GM12872 (cell line): ENCODE measurements around the gene FBXW10B.
"Not testable (repeated sequence)": the region's sequence is repeated elsewhere in the genome, so short reads cannot be mapped to it uniquely, and the experiment has no call there.

Experiments
- TF ChIP-seq, protein P1 (sequence below): IDR thresholded peaks from 3 replicates; pipeline ENCODE4 v1.5.1; 2011; ENCODE audit warnings: low read depth, mild to moderate bottlenecking, low read length, moderate library complexity; ENCODE audit not compliant: insufficient read depth

FBXW10B gene, protein sequence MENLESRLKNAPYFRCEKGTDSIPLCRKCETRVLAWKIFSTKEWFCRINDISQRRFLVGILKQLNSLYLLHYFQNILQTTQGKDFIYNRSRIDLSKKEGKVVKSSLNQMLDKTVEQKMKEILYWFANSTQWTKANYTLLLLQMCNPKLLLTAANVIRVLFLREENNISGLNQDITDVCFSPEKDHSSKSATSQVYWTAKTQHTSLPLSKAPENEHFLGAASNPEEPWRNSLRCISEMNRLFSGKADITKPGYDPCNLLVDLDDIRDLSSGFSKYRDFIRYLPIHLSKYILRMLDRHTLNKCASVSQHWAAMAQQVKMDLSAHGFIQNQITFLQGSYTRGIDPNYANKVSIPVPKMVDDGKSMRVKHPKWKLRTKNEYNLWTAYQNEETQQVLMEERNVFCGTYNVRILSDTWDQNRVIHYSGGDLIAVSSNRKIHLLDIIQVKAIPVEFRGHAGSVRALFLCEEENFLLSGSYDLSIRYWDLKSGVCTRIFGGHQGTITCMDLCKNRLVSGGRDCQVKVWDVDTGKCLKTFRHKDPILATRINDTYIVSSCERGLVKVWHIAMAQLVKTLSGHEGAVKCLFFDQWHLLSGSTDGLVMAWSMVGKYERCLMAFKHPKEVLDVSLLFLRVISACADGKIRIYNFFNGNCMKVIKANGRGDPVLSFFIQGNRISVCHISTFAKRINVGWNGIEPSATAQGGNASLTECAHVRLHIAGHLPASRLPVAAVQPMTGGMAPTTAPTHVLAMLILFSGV

DNA sequence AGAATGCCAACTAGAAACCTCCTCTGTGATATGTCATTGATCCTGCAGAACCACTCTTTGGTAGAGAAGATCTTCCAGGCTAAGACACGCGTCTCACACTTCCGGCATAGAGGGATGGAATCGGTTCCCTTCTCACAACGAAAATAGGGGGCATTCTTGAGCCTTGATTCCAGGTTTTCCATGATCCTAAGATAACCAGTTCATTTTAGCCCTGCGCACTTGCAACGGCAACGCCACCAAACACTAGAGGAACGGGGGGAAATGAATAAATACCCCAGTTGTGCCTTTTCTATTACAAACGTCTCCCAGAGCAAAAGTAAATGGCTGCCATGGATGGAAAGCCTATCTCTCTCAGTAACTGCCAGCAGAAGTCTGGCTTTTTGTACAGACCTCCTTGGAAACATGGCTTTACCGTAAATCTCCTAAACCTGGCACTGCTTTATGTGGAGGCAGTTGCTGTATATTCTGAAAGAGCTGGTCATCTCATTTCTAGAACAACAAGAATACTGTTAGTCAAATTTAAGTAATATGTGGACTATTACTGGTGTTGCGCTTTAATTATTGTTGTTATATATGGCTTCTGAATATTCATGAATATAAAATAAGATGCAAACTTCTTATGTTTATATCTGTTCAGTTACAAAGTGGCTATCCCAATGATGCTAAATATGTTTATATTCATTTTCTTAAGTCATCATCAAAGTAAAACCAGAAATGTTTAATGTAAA, at the start of gene FBXW10B:
FBXW10B (minus strand) TSS at position 374 of the 728 bp plus-strand sequence; CDS start at position 182, 192 bp downstream.
- TF ChIP-seq, protein P1, sequence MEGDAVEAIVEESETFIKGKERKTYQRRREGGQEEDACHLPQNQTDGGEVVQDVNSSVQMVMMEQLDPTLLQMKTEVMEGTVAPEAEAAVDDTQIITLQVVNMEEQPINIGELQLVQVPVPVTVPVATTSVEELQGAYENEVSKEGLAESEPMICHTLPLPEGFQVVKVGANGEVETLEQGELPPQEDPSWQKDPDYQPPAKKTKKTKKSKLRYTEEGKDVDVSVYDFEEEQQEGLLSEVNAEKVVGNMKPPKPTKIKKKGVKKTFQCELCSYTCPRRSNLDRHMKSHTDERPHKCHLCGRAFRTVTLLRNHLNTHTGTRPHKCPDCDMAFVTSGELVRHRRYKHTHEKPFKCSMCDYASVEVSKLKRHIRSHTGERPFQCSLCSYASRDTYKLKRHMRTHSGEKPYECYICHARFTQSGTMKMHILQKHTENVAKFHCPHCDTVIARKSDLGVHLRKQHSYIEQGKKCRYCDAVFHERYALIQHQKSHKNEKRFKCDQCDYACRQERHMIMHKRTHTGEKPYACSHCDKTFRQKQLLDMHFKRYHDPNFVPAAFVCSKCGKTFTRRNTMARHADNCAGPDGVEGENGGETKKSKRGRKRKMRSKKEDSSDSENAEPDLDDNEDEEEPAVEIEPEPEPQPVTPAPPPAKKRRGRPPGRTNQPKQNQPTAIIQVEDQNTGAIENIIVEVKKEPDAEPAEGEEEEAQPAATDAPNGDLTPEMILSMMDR: not testable (repeated sequence)

DNA sequence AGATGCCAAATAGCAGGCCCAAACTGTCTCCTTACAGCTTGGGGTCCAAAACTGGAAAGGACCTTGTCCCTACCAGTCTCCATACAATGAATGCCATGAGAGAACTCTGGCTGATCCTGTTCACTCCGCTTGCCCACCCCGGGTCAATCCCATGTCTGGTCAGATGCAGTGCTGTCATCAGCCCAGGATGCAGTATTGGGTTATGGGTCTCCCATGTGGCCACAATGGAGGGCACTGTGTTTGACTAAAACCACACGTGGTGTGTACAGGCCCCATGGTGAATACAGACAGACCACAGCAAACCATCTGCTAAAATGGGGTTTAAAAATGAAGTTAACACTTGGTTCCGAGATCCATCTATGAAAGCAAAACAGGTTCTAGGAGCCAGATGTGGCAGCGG, 44.2 kb upstream of the FBXW10B start:
- TF ChIP-seq, protein P1: no peak

DNA sequence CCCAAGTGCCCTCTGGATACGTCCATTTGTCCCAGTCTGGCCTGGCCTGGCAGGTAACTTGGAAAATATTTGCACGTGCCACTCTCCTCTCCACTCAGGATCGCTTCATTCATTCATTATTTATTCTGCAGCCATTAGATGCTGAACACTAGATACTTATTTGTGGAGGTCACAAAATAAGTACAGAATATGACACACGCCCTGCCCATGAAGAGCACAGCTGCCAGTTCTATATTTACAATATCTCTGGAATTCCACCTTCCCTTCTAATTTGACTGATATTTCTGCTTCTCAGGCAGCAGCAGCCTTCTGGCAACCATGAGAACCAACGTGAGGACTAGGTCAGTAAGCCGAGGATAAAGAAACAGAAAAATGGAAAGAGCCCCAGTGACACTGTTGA, 43.7 kb upstream of the FBXW10B start:
- TF ChIP-seq, protein P1: no peak

DNA sequence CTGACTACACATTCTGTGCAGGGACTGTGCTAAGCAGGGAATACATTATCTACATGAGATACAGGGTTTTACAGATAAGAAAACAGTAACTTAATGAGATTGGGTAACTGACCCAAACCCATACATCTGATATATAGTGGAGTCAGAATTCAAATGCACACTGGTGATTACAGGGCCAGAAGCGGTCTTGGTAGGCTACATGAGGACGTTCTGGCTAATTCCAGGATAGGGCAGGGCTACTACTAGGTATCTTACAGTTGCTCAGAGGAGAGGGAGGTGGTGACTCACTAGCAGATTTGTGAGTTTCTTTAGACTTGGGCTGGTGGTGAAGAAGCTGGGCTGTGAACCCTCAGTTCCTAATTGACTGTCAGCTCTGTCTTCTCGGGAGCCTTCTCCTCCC, 43.2 kb upstream of the FBXW10B start:
- TF ChIP-seq, protein P1: no peak

DNA sequence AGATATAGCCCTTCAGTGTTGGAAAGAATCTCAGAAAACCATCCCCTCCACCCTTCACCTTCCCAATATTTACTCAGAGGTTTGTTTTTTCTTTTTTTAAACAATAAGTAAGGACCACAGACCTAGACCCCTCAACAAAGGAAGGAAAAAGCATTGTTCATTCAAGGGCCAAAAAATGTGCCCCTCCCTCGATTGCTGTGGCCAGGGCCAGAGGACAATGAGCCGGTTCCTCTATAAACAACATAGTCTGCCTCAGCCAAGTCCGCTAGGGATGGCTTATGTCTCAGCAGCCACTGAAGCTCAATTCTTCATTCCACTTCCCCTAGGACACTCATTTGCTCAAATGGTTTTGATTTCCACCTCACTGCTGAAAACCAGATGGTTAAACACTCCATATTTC, 40.6 kb upstream of the FBXW10B start:
- TF ChIP-seq, protein P1: no peak

DNA sequence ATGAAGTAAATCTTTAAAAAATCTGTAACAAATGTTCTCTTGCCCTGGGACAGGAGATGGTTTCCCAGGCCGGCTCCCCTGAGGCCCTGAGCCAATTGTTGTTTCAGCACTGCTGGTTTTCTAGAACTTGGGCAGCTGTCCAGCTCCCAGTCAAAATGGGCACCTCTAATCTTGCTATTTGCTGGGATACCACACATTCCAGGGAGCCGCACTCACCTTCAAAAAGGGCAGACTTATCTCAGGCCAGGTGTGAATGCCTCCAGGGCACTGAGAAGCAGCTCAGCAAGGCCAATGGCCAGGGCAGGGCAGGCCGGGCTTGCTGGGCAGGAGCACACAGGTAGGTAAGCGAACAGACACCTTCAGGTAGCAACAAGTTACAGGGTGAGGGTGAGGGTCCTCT, 40.2 kb upstream of the FBXW10B start:
- TF ChIP-seq, protein P1: no peak

DNA sequence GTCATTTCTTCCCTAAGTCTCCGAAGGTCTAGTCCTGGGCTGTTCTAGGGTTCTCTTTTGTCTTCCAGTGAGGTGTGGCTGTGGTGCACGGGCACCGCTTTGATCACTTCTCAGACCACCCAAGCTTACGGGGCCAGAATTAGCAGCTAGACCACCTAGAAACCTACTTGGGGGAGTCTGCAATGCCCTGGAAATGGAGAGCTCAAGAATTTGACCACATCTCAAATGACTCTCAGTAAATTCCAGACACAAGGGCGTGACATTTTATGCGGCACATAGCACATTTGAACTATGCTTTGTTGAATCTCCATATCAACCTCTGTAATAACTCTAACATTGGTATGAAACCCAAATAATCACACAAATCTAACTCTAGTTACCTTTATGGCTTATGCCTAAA, 39.7 kb upstream of the FBXW10B start:
- TF ChIP-seq, protein P1: no peak
